Motor neuron (in vitro differentiated cells): ENCODE measurements around the gene ARHGEF16. TPM values are rescaled to one million over a fixed set of nuclear protein-coding genes. Genes with fewer than 3 reads are reported as not detected.

Experiments used
- ATAC-seq, 8 experiments: fragments of 200-7000 bp; cut with Tn5 transposase; replicated peaks in 6 of 8; 2 replicates each; pipeline ENCODE4 v1.8.0; 2021; ENCODE audit warnings: mild to moderate bottlenecking in 8 of 8, moderate library complexity in 8 of 8
- H3K27ac ChIP-seq, 2 donors: fragments of 250-450 bp; sonication (Bioruptor Pico); 2 replicates each; pipeline ENCODE4 v1.9.0; 2021; ENCODE audit warnings: antibody characterized with exemption in 2 of 2, mild to moderate bottlenecking in 2 of 2, moderate library complexity in 1 of 2
- H3K4me1 ChIP-seq, 2 donors: fragments of 250-450 bp; sonication (Bioruptor Pico); replicated peaks in 1 of 2; 2 replicates each; pipeline ENCODE4 v1.6.1; 2021; ENCODE audit warnings: antibody characterized with exemption in 2 of 2, mild to moderate bottlenecking in 2 of 2, moderate library complexity in 1 of 2
- H3K4me3 ChIP-seq, 5 donors: fragments of 250-450 bp; sonication (Bioruptor Pico); 2 replicates each; pipeline ENCODE4 v1.9.0; 2021; ENCODE audit warnings: antibody characterized with exemption in 5 of 5, mild to moderate bottlenecking in 5 of 5, moderate library complexity in 4 of 5
- WGBS, 10 experiments: fragments of 450-650 bp; shearing (Covaris generic); methylation state at CpG; one replicate each; pipeline ENCODE4 v1.0.0; 2022; 5-methylcytosine and 5-hydroxymethylcytosine counted together
- in situ Hi-C, 9 experiments: fragments of 400-800 bp; cut with MboI; loops; one replicate each; pipeline ENCODE4 v1.15.0; 2021; ENCODE audit warnings: low sequenced_read_pairs in 9 of 9, low pct_unique_long_range_greater_than_20kb in 2 of 9; ENCODE audit not compliant: unreplicated experiment in 9 of 9
- total RNA-seq, 8 experiments: library from RNA; unstranded; fragments of 300-600 nt; gene quantifications; 2 replicates each; pipeline versions ENCODE4 v1.2.3 to v1.2.4, GENCODE V29; 2022

The ARHGEF16 gene
- total RNA-seq, 8 experiments from 2014 or later, result 0.41 to 4.9 (median 1.1) TPM

DNA sequence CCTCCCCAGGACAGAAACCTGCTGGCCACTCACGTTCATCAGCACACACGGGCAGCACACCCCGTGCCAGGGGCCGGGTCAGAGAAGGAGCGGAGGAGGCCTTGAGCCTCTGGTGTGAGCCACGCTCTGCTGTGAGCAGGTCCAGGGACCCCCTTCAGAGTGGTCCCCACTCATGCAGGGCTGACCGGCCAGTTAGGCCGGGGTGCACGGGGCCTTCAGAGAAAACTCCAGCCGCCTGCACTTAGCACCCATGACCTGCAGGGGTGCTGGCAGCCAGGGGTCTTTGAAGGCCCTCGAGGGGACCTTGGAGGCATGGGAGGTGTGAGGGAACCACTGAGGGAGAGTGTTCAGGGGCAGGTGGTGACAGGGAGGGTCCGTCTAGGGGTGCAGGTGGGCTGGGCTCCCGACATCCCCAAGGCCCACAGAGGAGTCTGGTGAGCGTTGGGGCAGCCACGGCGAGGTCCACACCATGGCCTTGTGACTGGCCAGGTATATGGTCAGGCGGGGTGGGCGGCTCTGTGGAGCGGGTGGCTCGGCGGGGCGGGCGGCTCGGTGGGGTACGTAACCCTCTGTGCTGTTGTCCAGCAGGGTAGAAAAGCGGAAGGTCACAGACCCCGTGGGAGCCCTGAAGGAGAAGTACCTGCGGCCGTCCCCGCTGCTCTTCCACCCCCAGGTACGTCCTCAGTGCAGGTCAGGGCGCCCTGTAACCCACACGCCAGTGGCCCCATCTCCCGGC lies 40.3 kb upstream of the ARHGEF16 start:
- 50 to 100% (median 75%) methylated on average over 1 to 6 of the region's 34 CpGs; no CpG with 5 or more reads in 4 of the 10 experiments for WGBS, 10 experiments
- H3K4me3 ChIP-seq, result no peak overlapping the region
- H3K4me1 ChIP-seq, result peaks cover 0 to 7% of the 10 kb centered on the region in 2 donors
- no peak for ATAC-seq
- H3K27ac ChIP-seq, result no peak overlapping the region
- in situ Hi-C loops, result loop anchor here in 1 of 9 experiments (25.0 kb wide), 1 partner anchor 1002 kb away; the partner anchor contains the start of gene PEX10

DNA sequence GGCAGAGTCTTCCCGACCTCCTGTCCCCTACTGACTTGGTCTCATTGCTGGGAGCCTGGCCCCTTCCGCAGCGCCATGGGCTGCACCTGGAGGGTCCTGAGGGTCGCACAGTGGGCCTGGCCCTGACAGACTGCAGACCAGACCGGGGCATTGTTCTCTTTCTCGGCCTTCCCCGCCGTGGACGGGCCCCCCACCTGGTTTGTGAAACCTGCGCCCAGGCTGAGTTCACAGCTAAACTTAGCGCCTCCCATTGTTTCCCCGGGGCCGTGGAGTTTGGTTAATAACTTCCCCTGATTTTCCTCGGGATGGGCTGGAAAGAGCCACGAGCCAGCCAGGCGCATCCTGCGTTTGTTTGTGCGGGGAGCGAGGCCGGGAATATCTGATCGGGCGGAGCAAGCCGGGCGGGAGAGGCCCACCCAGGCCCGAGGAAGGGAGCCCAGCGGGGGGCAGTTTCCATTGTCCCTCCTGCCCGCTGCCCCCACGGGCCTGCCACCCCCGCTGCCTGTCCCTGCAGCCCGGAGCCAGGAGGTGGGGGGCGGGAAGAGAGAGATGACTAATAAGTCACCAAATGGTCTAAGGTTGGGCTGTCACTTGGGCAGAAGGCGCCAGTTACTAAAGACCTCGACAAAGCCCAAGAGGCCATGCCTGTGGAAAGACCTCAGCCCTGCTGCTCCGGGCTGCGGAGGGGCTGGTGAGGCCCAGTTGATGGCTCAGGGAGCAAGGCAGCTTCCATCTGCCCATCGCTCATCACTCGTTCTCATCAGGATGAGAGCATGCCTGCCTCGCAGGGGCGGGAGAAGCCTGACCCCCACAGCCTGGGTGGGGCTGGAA lies 39.0 kb upstream of the ARHGEF16 start:
- in situ Hi-C loops, result loop anchor here in 1 of 9 experiments (25.0 kb wide), 1 partner anchor 1003 kb away; the partner anchor contains the start of gene PEX10
- Histone ChIP-seq H3K4me3 (no peak overlapping the region), H3K27ac (no peak overlapping the region), H3K4me1 (peaks cover 0 to 7% of the 10 kb centered on the region in 2 donors)
- ATAC-seq, result peak in 5 of 8 experiments; percentile 70 to 85 (median 75)
- WGBS, 10 experiments, result 13 to 68% (median 60%) methylated on average over 3 to 24 of the region's 39 CpGs; no CpG with 5 or more reads in 5 of the 10 experiments

DNA sequence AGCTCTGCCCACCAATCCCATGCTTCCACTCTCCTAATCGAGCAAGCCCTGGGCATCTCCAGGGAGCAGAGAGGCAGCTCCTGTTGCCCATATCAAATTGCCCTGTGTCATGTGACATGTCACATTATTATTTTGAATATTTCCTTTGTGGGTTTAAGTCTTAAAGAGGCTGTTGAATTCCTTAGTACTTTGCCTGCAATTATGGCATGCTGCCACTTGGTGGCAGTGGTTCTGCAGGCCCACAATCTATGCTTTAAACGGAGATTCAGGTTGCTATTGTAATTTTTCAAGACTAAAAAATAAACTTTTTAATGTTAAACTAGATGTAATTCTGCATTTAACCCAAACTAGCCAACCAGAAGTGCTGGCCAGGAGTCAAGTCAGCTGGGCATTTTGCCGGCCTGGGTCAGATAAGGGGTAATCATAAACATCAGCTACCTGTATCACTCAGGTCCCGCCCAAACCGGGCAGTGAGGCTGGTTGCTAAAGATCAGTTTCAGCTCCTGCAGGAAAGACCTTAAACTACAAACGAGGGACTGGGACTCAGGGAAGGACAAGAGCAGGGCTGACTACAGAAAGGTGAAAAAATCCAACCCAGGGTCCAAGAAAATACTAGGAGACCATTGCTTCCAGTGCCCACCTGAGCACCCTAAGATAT lies 37.3 kb upstream of the ARHGEF16 start:
- ATAC-seq, result no peak
- Histone ChIP-seq H3K4me3 (no peak overlapping the region), H3K27ac (no peak overlapping the region), H3K4me1 (peaks cover 0 to 7% of the 10 kb centered on the region in 2 donors)
- WGBS, 10 experiments, result 17 to 93% (median 60%) methylated on average over 1 to 6 of the region's 6 CpGs; no CpG with 5 or more reads in 1 of the 10 experiments
- in situ Hi-C loops, result loop anchor here in 1 of 9 experiments (25.0 kb wide), 1 partner anchor 1005 kb away; the partner anchor contains the start of gene PEX10

DNA sequence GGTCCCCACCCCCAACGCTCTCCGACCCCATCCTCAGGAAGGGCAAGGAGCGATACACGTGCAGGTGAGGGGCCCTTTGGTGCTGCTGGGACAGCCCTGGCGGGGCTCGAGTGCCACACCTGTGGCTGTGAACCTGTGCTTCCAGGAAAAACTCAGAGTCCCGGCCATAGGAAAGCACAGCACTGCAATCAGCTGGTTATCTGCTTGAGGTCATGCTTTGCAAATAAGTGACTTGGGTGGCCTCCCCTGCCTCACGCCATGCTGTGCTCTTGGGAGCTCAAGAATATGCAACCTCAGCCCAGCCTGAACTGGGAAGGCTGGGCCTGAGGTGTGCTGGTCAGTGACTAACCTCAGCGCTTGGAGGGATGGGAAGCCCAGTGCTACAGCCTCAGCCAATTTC lies 36.5 kb upstream of the ARHGEF16 start:
- 33 to 79% (median 60%) methylated on average over 2 to 5 of the region's 9 CpGs; no CpG with 5 or more reads in 7 of the 10 experiments for WGBS, 10 experiments
- Histone ChIP-seq H3K4me3 (no peak overlapping the region), H3K27ac (no peak overlapping the region), H3K4me1 (peaks cover 3 to 10% of the 10 kb centered on the region in 2 donors)
- in situ Hi-C loops, result loop anchor here in 1 of 9 experiments (25.0 kb wide), 1 partner anchor 1006 kb away; the partner anchor contains the start of gene PEX10
- ATAC-seq, result peak in 1 of 8 experiments; percentile 15

DNA sequence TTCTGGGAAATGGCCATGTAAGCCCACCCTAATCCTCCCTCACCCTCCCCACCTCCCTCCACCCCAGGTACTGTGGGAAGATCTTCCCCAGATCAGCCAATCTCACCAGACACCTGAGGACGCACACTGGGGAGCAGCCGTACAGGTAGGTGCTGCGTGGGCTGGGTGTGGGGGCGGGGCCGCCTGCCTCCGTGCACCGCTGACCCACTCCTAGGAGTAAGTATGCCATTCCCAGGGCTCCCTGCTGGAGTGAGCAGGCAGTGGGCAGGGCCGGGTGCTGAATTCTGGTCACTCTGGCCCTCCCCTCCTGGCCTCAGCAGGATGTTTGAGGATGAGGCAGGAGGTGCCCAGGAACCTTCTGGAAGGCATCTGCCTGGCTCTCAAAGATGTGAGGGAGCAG lies 35.9 kb upstream of the ARHGEF16 start:
- H3K4me1 ChIP-seq, result peaks cover 10 to 14% of the 10 kb centered on the region in 2 donors
- ATAC-seq, result no peak
- WGBS, 10 experiments, result 75% methylated on average over 2 to 4 of the region's 8 CpGs; no CpG with 5 or more reads in 8 of the 10 experiments
- no peak overlapping the region for H3K4me3 ChIP-seq
- H3K27ac ChIP-seq, result no peak overlapping the region
- in situ Hi-C loops, result loop anchor here in 1 of 9 experiments (25.0 kb wide), 1 partner anchor 1006 kb away; the partner anchor contains the start of gene PEX10

DNA sequence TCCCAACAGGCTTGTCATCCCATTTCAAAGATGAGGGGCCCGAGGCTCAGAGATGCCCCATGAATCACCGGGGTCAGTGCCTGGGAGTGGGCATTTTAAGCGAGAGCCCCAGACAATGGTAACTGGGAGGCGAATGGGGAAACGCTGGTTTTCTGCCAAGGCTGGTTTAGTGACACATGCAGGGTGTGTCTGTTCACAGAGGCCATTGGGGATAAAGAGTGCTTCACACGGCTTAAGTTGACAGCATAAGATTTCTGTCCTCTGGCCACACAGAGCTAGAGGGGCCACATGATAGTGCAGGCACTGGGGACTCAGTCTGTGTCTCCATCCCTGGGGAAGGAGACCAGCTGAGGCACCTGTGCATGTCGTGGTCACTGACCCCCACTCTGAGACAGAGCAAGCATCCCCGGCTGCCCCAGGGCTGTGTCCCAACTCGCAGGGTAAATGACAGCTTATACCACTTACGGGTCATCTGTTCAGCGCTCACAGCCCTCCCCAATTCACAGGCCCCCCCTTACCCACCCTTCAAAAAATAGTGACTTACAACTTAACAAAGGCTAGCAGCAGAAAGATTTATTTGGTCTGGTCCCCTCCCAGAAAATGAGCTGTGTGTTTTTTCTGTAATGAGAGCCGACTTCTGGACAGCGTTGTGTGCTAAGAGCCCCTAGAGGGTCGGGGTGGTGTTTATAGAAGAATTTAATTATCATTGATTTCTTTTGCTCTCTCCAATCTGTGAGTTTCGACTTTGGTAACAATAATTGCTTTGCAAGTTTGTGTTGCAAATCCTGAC lies 34.9 kb upstream of the ARHGEF16 start:
- 10 to 73% (median 48%) methylated on average over 4 to 9 of the region's 15 CpGs; no CpG with 5 or more reads in 3 of the 10 experiments for WGBS, 10 experiments
- Histone ChIP-seq H3K27ac (no peak overlapping the region), H3K4me1 (peaks cover 17 to 19% of the 10 kb centered on the region in 2 donors), H3K4me3 (no peak overlapping the region)
- in situ Hi-C loops, result loop anchor here in 2 of 9 experiments (10.0 to 25.0 kb wide), 2 partner anchors 1005 to 1007 kb away; partner anchors contain the start of gene PEX10 (in 2 of the 2)
- peak in 2 of 8 experiments; percentile 59 to 61 for ATAC-seq

DNA sequence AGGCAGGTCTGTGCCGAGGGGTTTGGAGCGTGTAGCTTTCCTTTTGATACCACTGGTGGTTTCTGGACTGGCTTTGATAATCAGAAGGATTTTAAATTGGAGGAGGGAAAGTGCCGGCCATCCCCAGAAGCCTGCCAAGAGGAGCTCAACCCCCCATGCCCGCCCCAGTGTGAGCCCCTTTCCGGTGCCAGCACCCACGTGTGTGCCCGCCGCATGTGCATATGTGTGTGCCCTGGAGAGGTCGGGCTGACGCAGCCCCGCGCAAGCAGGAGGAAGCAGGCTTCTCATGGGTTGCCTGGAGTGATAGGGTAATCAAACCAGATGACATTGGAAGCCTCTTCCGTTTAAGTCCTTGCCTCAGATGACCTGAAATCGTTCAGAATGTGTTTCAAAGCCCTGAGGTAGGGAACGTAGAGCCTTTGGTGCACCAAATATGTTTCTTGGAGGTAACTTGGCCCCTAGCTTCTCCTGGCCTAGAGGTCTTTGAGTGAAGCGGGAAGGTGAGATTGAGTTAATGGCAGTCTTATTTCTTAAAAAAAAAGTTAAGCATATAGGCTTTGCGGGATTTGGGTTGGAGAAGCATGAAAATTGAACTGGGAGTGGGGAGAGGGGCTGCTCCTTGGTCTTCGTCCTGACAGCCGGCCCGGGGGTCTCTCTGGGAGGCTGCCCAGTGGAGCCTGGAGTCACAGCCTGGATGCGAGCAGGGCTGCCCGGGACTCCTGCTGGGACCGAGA lies 34.1 kb upstream of the ARHGEF16 start:
- in situ Hi-C loops, result loop anchor here in 2 of 9 experiments (10.0 to 25.0 kb wide), 2 partner anchors 1006 to 1008 kb away; partner anchors contain the start of gene PEX10 (in 2 of the 2)
- no peak overlapping the region for H3K4me3 ChIP-seq
- WGBS, 10 experiments, result 24 to 100% (median 65%) methylated on average over 1 to 15 of the region's 23 CpGs
- H3K4me1 ChIP-seq, result peaks cover 17 to 19% of the 10 kb centered on the region in 2 donors
- H3K27ac ChIP-seq, result no peak overlapping the region
- no peak for ATAC-seq

DNA sequence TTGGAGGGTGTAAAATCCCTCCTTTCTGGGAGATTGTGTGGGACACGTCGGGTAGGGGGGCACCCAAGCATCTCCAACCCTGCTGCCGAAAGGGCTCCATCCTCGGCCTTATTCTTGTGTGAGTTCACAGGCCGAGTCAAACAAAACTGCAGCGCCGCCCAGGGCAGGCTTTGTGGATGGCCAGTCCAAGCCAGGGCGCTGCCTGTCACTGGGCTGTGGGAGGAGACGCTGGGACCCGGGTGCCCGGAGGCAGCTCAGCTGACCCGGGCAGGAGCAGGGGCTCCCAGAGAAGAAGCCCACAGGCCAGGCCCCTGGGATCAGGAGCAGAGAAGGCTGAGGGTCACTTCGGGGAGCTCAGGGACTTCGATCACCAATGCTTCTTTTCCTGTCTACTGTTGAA lies 31.8 kb upstream of the ARHGEF16 start:
- Histone ChIP-seq H3K4me3 (no peak overlapping the region), H3K27ac (no peak overlapping the region), H3K4me1 (peaks cover 12 to 17% of the 10 kb centered on the region in 2 donors)
- in situ Hi-C loops, result loop anchor here in 2 of 9 experiments (10.0 to 25.0 kb wide), 2 partner anchors 1008 to 1010 kb away; partner anchors contain the start of gene PEX10 (in 2 of the 2)
- 60 to 94% (median 78%) methylated on average over 4 to 8 of the region's 14 CpGs; no CpG with 5 or more reads in 5 of the 10 experiments for WGBS, 10 experiments
- ATAC-seq, result no peak

DNA sequence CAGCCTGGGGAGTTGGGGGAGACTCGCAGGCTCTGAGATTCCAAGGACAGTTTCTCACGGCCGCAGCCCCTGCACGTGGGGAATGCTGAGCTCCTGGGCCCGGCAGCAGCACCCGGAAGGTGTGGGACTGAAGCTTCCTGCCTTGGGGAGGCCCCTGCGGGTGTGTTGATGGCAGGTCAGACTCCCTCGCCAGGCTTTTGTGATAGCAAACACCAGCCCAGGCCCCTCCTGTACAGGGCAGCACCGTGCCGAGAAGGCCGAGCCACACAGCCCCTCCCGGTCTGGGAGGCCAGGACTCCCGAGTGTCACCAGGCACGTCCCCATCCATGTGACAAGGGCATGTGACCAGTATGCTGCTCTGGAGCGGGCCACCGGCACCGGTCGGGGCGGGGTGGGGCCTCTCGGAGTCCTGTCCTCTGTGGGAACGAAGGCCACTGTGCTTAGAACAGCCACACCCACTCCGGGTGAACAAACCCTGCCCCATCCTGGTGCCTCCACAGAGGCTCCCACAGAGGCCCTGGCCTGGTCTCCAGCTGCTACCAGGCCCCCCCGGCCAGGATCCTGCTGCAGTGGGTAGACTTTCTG lies 31.1 kb upstream of the ARHGEF16 start:
- in situ Hi-C loops, result loop anchor here in 2 of 9 experiments (10.0 to 25.0 kb wide), 2 partner anchors 1009 to 1011 kb away; partner anchors contain the start of gene PEX10 (in 2 of the 2)
- no peak overlapping the region for H3K27ac ChIP-seq
- WGBS, 10 experiments, result 40 to 80% (median 55%) methylated on average over 1 to 11 of the region's 23 CpGs; no CpG with 5 or more reads in 4 of the 10 experiments
- ATAC-seq, result peak in 7 of 8 experiments; percentile 49 to 91 (median 88)
- no peak overlapping the region for H3K4me3 ChIP-seq
- peaks cover 12 to 17% of the 10 kb centered on the region in 2 donors for H3K4me1 ChIP-seq

DNA sequence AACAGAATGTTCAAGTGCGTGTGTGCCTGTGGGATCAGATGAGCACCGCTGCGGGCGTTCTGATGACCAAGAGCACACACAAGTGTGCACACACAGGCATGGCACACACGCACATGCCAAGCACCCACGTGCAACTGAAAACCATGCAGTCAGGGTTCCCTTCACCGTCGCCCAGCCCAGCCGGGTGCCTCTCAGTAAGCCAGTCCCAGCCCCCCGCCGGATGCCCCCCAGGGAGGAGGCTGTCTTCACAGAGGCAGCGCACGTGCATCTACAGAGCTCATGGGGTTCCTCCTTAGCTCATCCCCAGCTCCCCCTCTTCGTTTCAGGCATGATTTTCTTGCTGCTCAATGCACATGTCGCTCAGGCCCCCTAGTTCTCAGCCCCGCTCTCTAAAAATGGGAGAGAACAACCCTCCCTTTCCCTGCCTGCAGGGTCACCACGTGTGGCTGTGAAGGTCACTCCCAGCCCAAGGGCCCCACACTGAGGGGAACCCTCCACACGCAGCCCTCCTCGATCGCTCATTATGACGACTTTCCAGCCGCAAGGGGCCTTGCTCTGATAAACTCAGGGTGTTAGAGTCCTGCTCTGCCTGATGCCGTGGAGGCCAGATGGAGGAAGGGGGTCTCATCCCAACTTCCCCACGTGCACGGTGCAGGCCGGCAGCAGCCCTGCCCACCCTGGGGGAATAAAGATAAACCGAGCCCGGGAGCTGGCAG lies 30.4 kb upstream of the ARHGEF16 start:
- ATAC-seq, result peak in 3 of 8 experiments; percentile 1 to 4 (median 2)
- Histone ChIP-seq H3K4me3 (no peak overlapping the region), H3K27ac (no peak overlapping the region), H3K4me1 (peaks cover 12 to 17% of the 10 kb centered on the region in 2 donors)
- in situ Hi-C loops, result loop anchor here in 2 of 9 experiments (10.0 to 25.0 kb wide), 2 partner anchors 1009 to 1012 kb away; partner anchors contain the start of gene PEX10 (in 2 of the 2)
- WGBS, 10 experiments, result 0 to 100% (median 50%) methylated on average over 1 to 10 of the region's 28 CpGs; no CpG with 5 or more reads in 3 of the 10 experiments
